Right ventricle myocardium superior (tissue), 1 donor: ENCODE measurements around the gene EN2. TPM values are rescaled to one million over a fixed set of nuclear protein-coding genes. Genes with fewer than 3 reads are reported as not detected.

Experiments used
- ATAC-seq: fragments of 200-7000 bp; cut with Tn5 transposase; one replicate; pipeline ENCODE4 v1.9.1; 2020; ENCODE audit warnings: mild to moderate bottlenecking; ENCODE audit not compliant: poor library complexity
- DNase-seq: peaks from one replicate; pipeline ENCODE4 v3.0.0-alpha.2; 2020
- intact Hi-C: fragments of 100-400 bp; cut with DNase I; formaldehyde crosslinking; loops from one replicate; pipeline ENCODE4 v1.11.2; 2022
- total RNA-seq: library from RNA; stranded (reverse); fragmentation: NEBNext Ultra II Directional; extraction: Animal tissue kit (Norgen Biotek cat#: 25700); gene quantifications from one replicate; pipeline ENCODE4 v1.2.1, GENCODE V29; 2021
- donor health status: DM: no; HTN: yes; CAD: no; lungs with severe emphysema.

The EN2 gene
- total RNA-seq, 1 donor from 2014 or later = 0.11 TPM

DNA sequence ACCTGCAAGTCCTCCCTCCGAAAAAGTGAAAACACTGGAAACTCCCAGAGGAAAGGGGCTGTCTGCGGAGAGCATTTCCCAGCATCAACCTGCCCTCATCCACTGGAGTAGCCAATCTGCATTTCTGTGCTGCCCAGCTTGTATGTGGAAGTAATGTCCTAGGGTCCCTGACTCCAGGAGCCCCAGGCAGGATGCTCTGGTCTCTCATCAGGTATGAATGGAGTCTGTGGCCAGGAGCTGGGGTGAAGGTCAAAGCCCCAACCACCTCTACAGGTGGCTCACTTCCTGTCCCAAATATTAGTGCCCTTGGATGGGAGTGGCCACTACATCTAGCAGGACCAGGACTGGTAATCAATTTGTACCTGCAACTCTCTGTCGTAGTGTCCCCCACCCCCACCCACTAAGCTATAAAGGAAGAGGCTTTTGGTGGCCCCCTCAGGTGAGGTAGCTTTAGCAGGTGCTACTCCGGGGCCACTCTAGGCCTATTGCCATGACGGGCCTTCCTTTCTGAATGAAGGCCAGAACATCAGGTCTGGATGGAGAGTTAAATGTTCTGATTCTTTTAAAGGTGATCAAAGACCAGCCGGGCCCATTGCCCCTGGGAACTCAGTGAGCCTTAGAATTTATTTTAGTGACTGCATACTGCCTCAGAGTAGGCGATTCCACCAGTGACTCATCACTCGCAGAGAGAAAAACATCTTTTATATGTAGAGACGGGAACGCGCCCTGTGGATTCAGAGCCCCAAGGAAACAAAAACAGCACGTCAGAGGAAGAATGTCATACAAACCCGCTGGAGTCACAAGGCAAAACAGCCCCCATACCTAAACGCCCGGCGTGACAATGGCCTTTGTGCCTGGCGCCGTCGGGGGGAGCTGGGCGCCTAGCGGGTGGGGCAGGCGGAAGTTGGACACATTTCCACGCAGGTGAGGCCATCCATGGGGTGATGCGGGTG, 13.0 kb downstream of the EN2 start:
- intact Hi-C loops = no loop called here
- no peak for ATAC-seq
- DNase-seq = no peak

- ATAC-seq = no peak
- intact Hi-C loops = no loop called here
- DNase-seq = no peak
Measured at GRCh38 chr7:155471718-155472117, 13.8 kb downstream of the EN2 start.

GRCh38 chr7:155477476-155477875, 19.5 kb downstream of the EN2 start:
- DNase-seq (no peak), ATAC-seq (no peak)
- intact Hi-C loops = no loop called here

GRCh38 chr7:155481764-155482163, 23.8 kb downstream of the EN2 start:
- ATAC-seq (no peak), DNase-seq (no peak)
- intact Hi-C loops = no loop called here

- DNase-seq (no peak), ATAC-seq (no peak)
- intact Hi-C loops = no loop called here
Measured at GRCh38 chr7:155482511-155483183, 24.7 kb downstream of the EN2 start.

GRCh38 chr7:155483245-155483644, 25.3 kb downstream of the EN2 start:
- intact Hi-C loops = no loop called here
- ATAC-seq (no peak), DNase-seq (no peak)

DNA sequence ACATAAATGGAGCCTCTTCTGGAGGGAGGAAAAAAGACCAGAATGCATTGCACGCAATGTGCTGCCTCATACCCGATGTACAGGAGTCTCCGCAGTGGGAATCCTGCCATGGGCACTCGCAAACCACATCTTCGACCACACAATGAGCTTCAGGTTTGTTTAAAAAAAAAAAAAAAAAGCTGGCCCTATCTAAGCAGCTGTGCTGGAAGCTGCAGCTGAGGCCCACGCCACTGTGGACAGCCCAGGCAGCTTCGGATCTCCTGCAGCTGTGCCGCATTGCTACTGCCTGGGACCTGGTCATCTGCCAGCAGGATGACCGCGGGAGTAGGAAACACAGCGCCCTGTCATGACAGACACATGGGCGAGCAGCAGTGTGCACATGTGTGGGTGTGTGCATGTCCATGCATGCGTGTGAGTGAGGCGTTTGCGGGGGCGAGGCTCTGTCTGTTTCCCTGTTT, 26.0 kb downstream of the EN2 start:
- ATAC-seq (peak; percentile 31), DNase-seq (no peak)
- intact Hi-C loops = no loop called here

GRCh38 chr7:155484483-155485399, 26.8 kb downstream of the EN2 start:
- DNase-seq = no peak
- intact Hi-C loops = no loop called here
- no peak for ATAC-seq

DNA sequence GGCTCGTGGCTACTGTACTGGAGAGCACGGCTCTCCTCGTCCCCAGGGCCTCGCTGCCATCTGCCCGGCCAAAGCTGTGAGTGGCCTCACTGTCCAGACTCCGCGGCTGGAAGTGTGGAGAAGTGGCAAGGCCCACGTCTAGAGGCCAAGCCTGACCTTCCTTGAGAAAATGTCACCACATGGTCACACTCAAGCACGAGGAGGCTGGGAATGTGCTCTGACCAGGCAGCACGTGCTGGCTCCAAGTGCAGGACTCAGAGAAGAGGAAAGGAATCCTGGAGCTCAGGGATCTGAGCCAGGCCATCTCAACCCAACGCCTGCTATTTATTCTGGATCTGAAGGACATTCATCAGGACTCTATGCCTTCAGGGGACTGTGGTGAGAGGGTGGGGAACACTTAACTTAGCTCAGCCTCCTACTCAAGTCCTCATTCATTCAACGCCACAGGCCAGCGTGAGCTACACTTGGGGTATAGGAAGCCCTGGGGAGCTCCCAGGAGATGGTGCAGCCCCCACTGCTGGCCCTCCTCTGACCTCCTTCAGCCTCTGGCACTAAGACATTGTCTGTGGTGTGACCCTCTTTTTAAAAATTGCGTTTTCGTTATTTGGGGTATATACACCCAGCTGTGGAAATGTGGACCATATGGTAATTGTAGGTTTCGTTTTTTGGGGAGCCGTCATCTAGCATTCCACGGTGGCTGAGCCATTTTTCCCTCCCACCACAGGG, 29.0 kb downstream of the EN2 start:
- no peak for ATAC-seq
- intact Hi-C loops = no loop called here
- no peak for DNase-seq

DNA sequence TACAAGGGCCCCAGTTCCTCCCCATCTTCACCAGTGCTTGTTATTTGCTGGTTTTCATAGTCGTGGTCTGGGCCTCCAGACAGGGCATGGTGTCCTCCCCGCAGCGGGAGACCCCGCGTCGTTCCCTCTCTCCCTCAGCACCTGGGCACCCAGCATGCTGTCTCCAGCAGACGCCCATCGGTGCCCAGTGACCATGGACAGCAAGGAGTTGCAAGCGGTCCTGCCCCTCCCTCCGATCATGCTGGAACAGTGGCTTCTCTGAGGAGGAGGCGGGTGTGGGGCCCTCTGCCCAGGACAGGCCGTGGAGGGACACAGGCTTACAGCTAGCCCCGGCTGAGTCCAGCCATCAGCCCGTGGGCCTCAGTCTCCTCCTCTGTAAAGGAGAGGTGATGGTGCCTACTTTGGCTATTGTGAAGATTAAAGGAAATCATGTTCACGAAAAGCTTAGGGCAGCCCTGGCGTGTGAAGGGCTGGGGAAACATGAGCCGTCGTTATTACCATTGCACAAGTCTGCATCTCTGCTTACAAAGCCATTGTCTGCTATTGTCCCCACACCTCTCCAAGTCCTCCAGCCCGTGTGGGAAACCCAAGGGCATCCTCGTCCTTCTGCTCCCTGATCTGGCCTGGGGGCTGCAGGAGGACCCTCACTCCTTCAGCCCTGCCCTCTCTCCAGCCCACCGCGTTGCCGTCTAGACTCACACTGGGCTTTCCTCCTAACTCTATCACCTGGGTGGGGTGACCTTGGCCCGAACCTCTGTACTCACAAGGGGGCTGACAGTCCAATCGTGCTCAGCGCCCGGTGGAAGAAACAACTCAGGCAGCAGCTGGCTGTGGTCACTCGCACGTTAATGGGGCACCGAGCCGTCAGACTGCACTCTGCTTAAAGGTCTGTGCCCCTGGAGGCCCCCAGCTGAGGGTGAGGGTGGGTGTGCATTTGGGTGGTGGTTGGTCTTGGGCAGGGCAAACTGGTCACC, 29.9 kb downstream of the EN2 start:
- intact Hi-C loops = no loop called here
- DNase-seq (no peak), ATAC-seq (no peak)

DNA sequence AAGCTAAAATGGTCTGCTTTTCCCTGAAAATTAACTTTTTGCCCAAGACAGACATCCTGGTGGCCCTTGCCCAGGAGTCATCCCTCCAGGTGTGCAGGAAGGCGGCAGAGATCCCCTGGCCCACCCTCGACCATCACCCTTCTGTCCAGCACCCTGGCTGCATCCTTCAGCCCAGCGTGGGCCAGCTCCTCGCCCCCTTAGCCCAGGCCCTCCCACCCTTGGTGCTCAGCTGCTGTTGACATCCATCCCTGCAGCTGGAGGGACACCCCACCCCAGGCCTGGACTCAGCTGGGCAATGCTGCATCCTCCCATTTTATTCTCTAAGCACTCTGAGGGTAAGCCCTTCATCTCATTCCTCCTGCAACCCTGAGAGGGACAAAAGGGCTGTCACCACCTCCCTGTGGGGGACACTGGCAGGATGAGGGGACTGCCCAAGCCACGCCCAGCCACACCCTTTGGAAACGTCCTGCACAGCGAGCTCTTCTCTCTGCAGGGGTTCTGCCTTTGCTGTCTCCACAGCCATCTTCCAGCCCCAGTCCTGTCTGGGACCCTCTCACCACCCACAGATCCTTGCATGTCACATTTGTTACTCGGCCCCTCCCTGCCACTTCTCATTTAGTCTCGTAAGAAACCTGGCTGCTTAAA, 30.7 kb downstream of the EN2 start:
- ATAC-seq (no peak), DNase-seq (no peak)
- intact Hi-C loops = no loop called here

- no peak for ATAC-seq
- intact Hi-C loops = no loop called here
- DNase-seq = no peak
Measured at GRCh38 chr7:155489158-155489840, 31.4 kb downstream of the EN2 start.

DNA sequence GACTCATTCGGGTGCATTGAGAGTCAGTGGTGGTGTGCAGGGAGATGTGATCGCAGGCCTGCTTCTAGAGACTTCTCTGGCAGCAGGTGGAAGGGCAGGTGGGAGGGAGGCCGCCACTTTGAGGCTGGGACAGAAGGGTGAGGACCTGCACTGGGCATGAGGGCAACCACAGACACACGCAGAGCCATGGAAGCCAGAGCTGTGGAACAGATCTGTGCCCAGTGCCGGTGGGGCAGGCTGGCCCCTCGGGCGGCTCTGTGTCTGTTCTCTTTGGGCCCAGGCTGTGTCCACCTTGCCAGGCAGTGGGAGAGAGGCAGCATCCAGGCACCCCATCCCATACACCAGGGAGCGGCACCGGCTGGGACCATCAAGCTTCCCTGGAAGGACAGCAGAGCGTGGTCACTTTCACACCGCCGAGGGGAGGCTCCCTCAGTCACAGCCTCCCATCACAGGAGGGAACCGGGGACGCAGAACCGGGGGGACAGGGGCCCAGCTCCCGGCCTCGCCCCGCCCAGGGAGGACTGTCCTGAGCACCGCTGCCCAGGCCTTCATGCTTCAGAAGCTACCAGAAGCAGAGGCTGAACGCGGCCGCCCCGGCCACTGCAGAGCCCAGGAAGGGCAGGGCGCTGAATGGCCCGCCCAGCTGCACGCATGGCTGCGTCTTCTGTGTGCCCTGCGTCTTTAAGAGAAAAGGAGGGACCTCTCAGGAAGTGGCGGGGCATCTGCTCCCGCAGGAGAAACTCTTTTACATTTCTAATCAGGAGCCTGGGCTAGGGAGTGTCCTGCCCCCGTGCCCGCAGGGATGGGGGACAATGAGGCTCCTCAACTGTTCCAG, 32.1 kb downstream of the EN2 start:
- intact Hi-C loops = no loop called here
- ATAC-seq (peak; percentile 80), DNase-seq (no peak)

DNA sequence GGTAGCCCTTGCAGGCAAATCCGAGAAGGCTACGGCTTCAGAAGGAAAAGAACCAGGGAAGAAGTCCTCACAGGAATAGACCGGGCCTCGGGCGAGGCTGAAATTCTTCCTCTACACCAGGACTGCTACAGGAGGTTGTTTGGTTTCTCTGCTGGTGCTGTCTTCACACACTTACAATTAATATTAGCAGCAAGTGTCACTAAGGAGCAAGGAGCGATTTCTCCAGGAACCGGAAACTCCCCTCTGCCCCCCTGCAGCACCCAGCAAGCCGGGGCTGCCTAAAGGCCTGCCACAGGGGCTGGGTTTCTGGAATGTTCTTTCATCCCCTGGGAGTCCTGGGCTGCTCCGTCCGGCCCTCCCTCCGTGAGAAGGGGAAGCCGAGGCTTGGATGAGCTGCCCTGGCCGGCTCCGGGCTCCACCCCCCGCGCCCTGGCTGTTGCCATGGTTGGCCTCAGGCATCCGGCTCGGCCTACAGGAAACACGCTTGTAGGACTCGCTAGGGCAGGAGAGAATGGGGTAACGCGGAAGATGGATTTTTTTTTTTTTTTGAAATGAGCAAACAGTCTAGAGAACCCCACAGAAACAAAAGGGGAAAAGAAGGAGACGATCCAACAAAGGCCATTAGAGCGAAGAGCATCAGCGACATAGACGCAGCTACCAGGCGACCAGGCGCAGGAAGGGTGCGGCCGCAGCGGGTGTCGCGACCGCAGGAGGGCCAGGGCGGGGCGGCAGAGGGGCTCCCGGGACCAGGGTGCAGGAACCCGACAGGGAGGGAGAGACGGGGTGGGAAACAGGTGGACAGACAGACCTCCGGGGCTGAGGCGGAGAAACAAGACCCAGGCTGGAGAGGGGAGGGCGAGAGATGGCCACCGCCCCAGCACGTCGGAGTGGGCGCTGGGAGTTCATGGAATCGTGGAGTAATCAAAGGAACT, 33.0 kb downstream of the EN2 start:
- peak; percentile 90 for ATAC-seq

More for the DNA sequence above, 33.0 kb downstream of the EN2 start:
- peak; percentile 82 for DNase-seq
- intact Hi-C loops = no loop called here
